IMR-90 (cell line): ENCODE results near the gene ZNF691. TPM values are rescaled to one million over a fixed set of nuclear protein-coding genes. Genes with fewer than 3 reads are reported as not detected.

Source experiments
- ATAC-seq: fragments of 200-7000 bp; cut with Tn5 transposase; 2 replicates; pipeline ENCODE4 v1.9.1; 2020; ENCODE audit warnings: low read depth, mild to moderate bottlenecking, moderate library complexity
- BruUV-seq: library from RNA; stranded (reverse); fragments of 400-500 nt; replicated peaks from 2 replicates; lab custom pipeline; 2021; lab: Mats Ljungman, UMichigan
- CTCF ChIA-PET: fragments of 300-600 bp; formaldehyde crosslinking; extraction: SDS; loops from one replicate; lab custom pipeline; 2021; ENCODE audit warnings: antibody characterized with exemption; lab: Yijun Ruan, JAX
- POLR2A ChIA-PET: fragments of 300-600 bp; sonication (Branson Sonifier 250); formaldehyde crosslinking; loops from one replicate; lab custom pipeline; 2022; ENCODE audit warnings: antibody characterized with exemption; ENCODE audit not compliant: unreplicated experiment; lab: Charles Lee
- DNase-seq: peaks from one replicate; pipeline ENCODE4 v3.0.0; 2013
- H2AFZ ChIP-seq: replicated peaks from 2 replicates; pipeline ENCODE3; 2013; ENCODE audit warnings: low read length, mild to moderate bottlenecking; ENCODE audit not compliant: poor library complexity
- H2AK5ac ChIP-seq: 2 replicates; pipeline ENCODE4 v1.6.1; 2013; ENCODE audit warnings: low read depth, low read length, inconsistent platforms
- H2AK9ac ChIP-seq: replicated peaks from 2 replicates; pipeline ENCODE3; 2013; ENCODE audit warnings: mild to moderate bottlenecking, low read depth, low read length, moderate library complexity; ENCODE audit not compliant: poor library complexity
- H2BK120ac ChIP-seq: 2 replicates; pipeline ENCODE4 v1.6.1; 2013; ENCODE audit warnings: low read depth, low read length, inconsistent platforms
- H2BK15ac ChIP-seq: 3 replicates; pipeline ENCODE4 v1.6.1; 2013; ENCODE audit warnings: low read depth, low read length, inconsistent platforms
- H2BK20ac ChIP-seq: 2 replicates; pipeline ENCODE4 v1.6.1; 2013; ENCODE audit warnings: low read depth, mild to moderate bottlenecking, inconsistent platforms, low read length, moderate library complexity
- H2BK5ac ChIP-seq: 2 replicates; pipeline ENCODE4 v1.6.1; 2013; ENCODE audit warnings: mild to moderate bottlenecking, low read depth, low read length, inconsistent platforms; ENCODE audit not compliant: poor library complexity, severe bottlenecking
- H3K14ac ChIP-seq: replicated peaks from 2 replicates; pipeline ENCODE4 v1.6.1; 2013; ENCODE audit warnings: low read depth, low read length, inconsistent platforms
- H3K18ac ChIP-seq: 2 replicates; pipeline ENCODE4 v1.6.1; 2013; ENCODE audit warnings: low read depth, low read length, control low read depth
- H3K23ac ChIP-seq: 2 replicates; pipeline ENCODE4 v1.6.1; 2013; ENCODE audit warnings: low read depth, low read length, inconsistent platforms
- H3K27ac ChIP-seq: 2 replicates; pipeline ENCODE4 v1.5.1; 2013; ENCODE audit warnings: mild to moderate bottlenecking, control low read depth, low read length; ENCODE audit not compliant: insufficient read depth
- H3K27me3 ChIP-seq: 2 replicates; pipeline ENCODE4 v1.6.1; 2013; ENCODE audit warnings: low read length; ENCODE audit not compliant: control insufficient read depth, insufficient read depth
- H3K36me3 ChIP-seq: 2 replicates; pipeline ENCODE4 v1.6.1; 2013; ENCODE audit warnings: low read length, mixed read lengths; ENCODE audit not compliant: control insufficient read depth, insufficient read depth
- H3K4ac ChIP-seq: 2 replicates; pipeline ENCODE4 v1.6.1; 2013; ENCODE audit warnings: low read depth, low read length, inconsistent platforms
- H3K4me1 ChIP-seq: 2 replicates; pipeline ENCODE4 v1.6.1; 2013; ENCODE audit warnings: low read length, mixed read lengths; ENCODE audit not compliant: control insufficient read depth, insufficient read depth
- H3K4me2 ChIP-seq: 2 replicates; pipeline ENCODE4 v1.6.1; 2013; ENCODE audit warnings: low read depth, mild to moderate bottlenecking, control low read depth, low read length, moderate library complexity
- H3K4me3 ChIP-seq: 2 replicates; pipeline ENCODE4 v1.5.1; 2013; ENCODE audit warnings: low read depth, mild to moderate bottlenecking, control low read depth, low read length, moderate library complexity; ENCODE audit not compliant: insufficient read depth
- H3K56ac ChIP-seq: 2 replicates; pipeline ENCODE4 v1.6.1; 2013; ENCODE audit warnings: low read length, inconsistent platforms; ENCODE audit not compliant: insufficient read depth; ENCODE audit errors: extremely low read depth
- H3K79me1 ChIP-seq, 2 experiments: 2 replicates each; pipeline ENCODE4 v1.6.1; 2013; ENCODE audit warnings: low read length in 2 of 2, inconsistent platforms in 1 of 2, low read depth in 1 of 2
- H3K9ac ChIP-seq: 2 replicates; pipeline ENCODE4 v1.6.1; 2013; ENCODE audit warnings: low read depth, low read length, control low read depth
- H3K9me1 ChIP-seq: 2 replicates; pipeline ENCODE4 v1.6.1; 2013; ENCODE audit warnings: low read length, inconsistent platforms; ENCODE audit not compliant: insufficient read depth
- H3K9me3 ChIP-seq: 2 replicates; pipeline ENCODE4 v1.6.1; 2013; ENCODE audit warnings: low read length; ENCODE audit not compliant: control insufficient read depth, insufficient read depth
- H4K20me1 ChIP-seq: 2 replicates; pipeline ENCODE4 v1.6.1; 2013; ENCODE audit warnings: low read length, inconsistent platforms; ENCODE audit not compliant: insufficient read depth
- H4K5ac ChIP-seq: 2 replicates; pipeline ENCODE4 v1.6.1; 2013; ENCODE audit warnings: mild to moderate bottlenecking, low read depth, low read length, control low read depth
- H4K8ac ChIP-seq, 2 experiments: 2 replicates each; pipeline ENCODE4 v1.6.1; 2013; ENCODE audit warnings: low read depth in 2 of 2, low read length in 2 of 2, control low read depth in 1 of 2, inconsistent platforms in 1 of 2
- H4K91ac ChIP-seq: 2 replicates; pipeline ENCODE4 v1.6.1; 2013; ENCODE audit warnings: low read depth, low read length, inconsistent platforms; ENCODE audit not compliant: insufficient read depth
- CEBPB ChIP-seq: IDR thresholded peaks from 2 replicates; pipeline ENCODE4 v1.6.1; 2012; ENCODE audit warnings: low read depth, low read length, improper control_type of control experiment
- CHD1 ChIP-seq: IDR thresholded peaks from 2 replicates; pipeline ENCODE4 v1.6.1; 2012; ENCODE audit warnings: low read depth, low read length, improper control_type of control experiment
- CTCF ChIP-seq: conservative IDR thresholded peaks from 2 replicates; pipeline ENCODE4 v1.5.1; 2012; ENCODE audit warnings: mild to moderate bottlenecking, low read depth, low read length, improper control_type of control experiment
- ELK1 ChIP-seq: fragments of 150-350 bp; IDR thresholded peaks from 2 replicates; pipeline ENCODE4 v1.6.1; 2016; ENCODE audit warnings: low read depth, mild to moderate bottlenecking, low read length, moderate library complexity, borderline replicate concordance
- FOS ChIP-seq: fragments of 150-350 bp; IDR thresholded peaks from 2 replicates; pipeline ENCODE4 v1.6.1; 2016; ENCODE audit warnings: low read depth, low read length
- MAFK ChIP-seq: IDR thresholded peaks from 2 replicates; pipeline ENCODE4 v1.6.1; 2012; ENCODE audit warnings: low read depth, low read length, improper control_type of control experiment
- MAZ ChIP-seq: IDR thresholded peaks from 2 replicates; pipeline ENCODE4 v1.6.1; 2012; ENCODE audit warnings: low read depth, mild to moderate bottlenecking, low read length, improper control_type of control experiment, moderate library complexity, borderline replicate concordance
- MXI1 ChIP-seq: IDR thresholded peaks from 2 replicates; pipeline ENCODE4 v1.6.1; 2012; ENCODE audit warnings: low read depth, mild to moderate bottlenecking, low read length, moderate library complexity, borderline replicate concordance
- NFE2L2 ChIP-seq: fragments of 150-350 bp; IDR thresholded peaks from 2 replicates; pipeline ENCODE4 v1.6.1; 2016; ENCODE audit warnings: low read depth, mild to moderate bottlenecking, low read length
- POLR2A ChIP-seq: IDR thresholded peaks from 2 replicates; pipeline ENCODE4 v1.6.1; 2012; ENCODE audit warnings: mild to moderate bottlenecking, low read depth, low read length
- RAD21 ChIP-seq: IDR thresholded peaks from 2 replicates; pipeline ENCODE4 v1.6.1; 2012; ENCODE audit warnings: low read length, improper control_type of control experiment
- RFX5 ChIP-seq: IDR thresholded peaks from 2 replicates; pipeline ENCODE4 v1.8.0; 2012; ENCODE audit warnings: low read depth, mild to moderate bottlenecking, low read length, moderate library complexity
- SMC3 ChIP-seq: fragments of 150-350 bp; IDR thresholded peaks from 2 replicates; pipeline ENCODE4 v1.6.1; 2016; ENCODE audit warnings: low read depth, mild to moderate bottlenecking, antibody characterized with exemption, low read length, moderate library complexity
- USF2 ChIP-seq: fragments of 150-350 bp; IDR thresholded peaks from 2 replicates; pipeline ENCODE4 v1.6.1; 2017; ENCODE audit warnings: mild to moderate bottlenecking, antibody characterized with exemption, low read length, low read depth
- WGBS, 2 experiments: methylation state at CpG; one replicate each; pipeline versions ENCODE4 v1.1.5 to v1.1.7; 2013; ENCODE audit warnings: missing lambda C conversion rate in 2 of 2; ENCODE audit not compliant: insufficient read length in 1 of 2; ENCODE audit errors: extremely low coverage in 2 of 2; 5-methylcytosine and 5-hydroxymethylcytosine counted together
- dilution Hi-C: fragments of 300-500 bp; cut with HindIII; formaldehyde crosslinking; loops from one replicate; pipeline ENCODE4 v1.14.3; 2018; ENCODE audit warnings: low sequenced_read_pairs; ENCODE audit not compliant: unreplicated experiment
- in situ Hi-C: fragments of 300-500 bp; cut with MboI; formaldehyde crosslinking; loops from 3 replicates; pipeline ENCODE4 v1.14.3; 2019; ENCODE audit warnings: low sequenced_read_pairs, inconsistent platforms, mixed read lengths
- intact Hi-C: fragments of 100-400 bp; cut with micrococcal nuclease; formaldehyde crosslinking; loops from 2 replicates; pipeline ENCODE4 v1.10.0; 2022
- polyA plus RNA-seq, 3 experiments: library from polyadenylated mRNA; depleted of rRNA; stranded (reverse); fragments of >200 nt; gene quantifications; 2 replicates each; pipeline ENCODE4 v1.2.3, GENCODE V29; 2012; ENCODE audit warnings: low replicate concordance in 1 of 3
- total RNA-seq: library from RNA; depleted of rRNA; stranded (reverse); fragments of >200 nt; gene quantifications from 2 replicates; pipeline ENCODE4 v1.2.3, GENCODE V29; 2012

ZNF691 gene
- total and polyA plus RNA-seq, 2 of the 4 experiments (the other 2 are of a cell fraction): 6.8 to 13.6 TPM

- H2AK5ac ChIP-seq: no peak overlapping the region
- no peak overlapping the region for H3K18ac ChIP-seq
- CTCF ChIA-PET: interaction anchor here (1.1 to 1.4 kb wide), 2 partner anchors 10 to 20 kb away, joined by 3 read pairs; no protein-coding TSS in a partner anchor
- no peaks in the 10 kb centered on the region for H4K20me1 ChIP-seq
- in situ Hi-C loops: no loop called here
- no peak overlapping the region for H3K4ac ChIP-seq
- H3K4me2 ChIP-seq: no peak overlapping the region
- no TSS peak for BruUV-seq
- no peak for ATAC-seq
- no peak overlapping the region for H2BK120ac ChIP-seq
- no peak overlapping the region for H4K5ac ChIP-seq
- no peaks in the 10 kb centered on the region for H3K36me3 ChIP-seq
- TF ChIP-seq RAD21 (no peak), USF2 (no peak), SMC3 (no peak), MAZ (no peak), POLR2A (no peak), FOS (no peak), CTCF (no peak), NFE2L2 (no peak), ELK1 (no peak), MXI1 (no peak), CHD1 (no peak), CEBPB (no peak), RFX5 (no peak), MAFK (no peak)
- H2BK5ac ChIP-seq: no peak overlapping the region
- H3K23ac ChIP-seq: 0 out of 2 replicates have a peak overlapping the region, but pooled peaks have one; percentile 31
- H2AK9ac ChIP-seq: no peak overlapping the region
- H2BK20ac ChIP-seq: no peak overlapping the region
- no peak overlapping the region for H3K14ac ChIP-seq
- no peak overlapping the region for H3K9ac ChIP-seq
- H3K56ac ChIP-seq: no peak overlapping the region
- H3K4me1 ChIP-seq: no peaks in the 10 kb centered on the region
- H3K4me3 ChIP-seq: no peak overlapping the region
- no peak for DNase-seq
- H2AFZ ChIP-seq: no peak overlapping the region
- H4K91ac ChIP-seq: no peak overlapping the region
- no peaks in the 10 kb centered on the region for H3K79me1 ChIP-seq
- dilution Hi-C loops: no loop called here
- intact Hi-C loops: no loop called here
- POLR2A ChIA-PET: no interaction called here
- H4K8ac ChIP-seq: no peak overlapping the region
- H3K27me3 ChIP-seq: peaks cover 7% of the 10 kb centered on the region
- no peak overlapping the region for H2BK15ac ChIP-seq
- 71% methylated on average over 2 of the region's 5 CpGs; no CpG with 5 or more reads in 1 of the 2 experiments for WGBS, 2 experiments
- no peaks in the 10 kb centered on the region for H3K9me1 ChIP-seq
- no peaks in the 10 kb centered on the region for H3K9me3 ChIP-seq
- H3K27ac ChIP-seq: no peak overlapping the region
Measured at GRCh38 chr1:42797979-42798378, 48.4 kb upstream of the ZNF691 start.
